ENCODE measurements around the gene FRMPD4.

- TF ChIP-seq EZH2 (IDR thresholded peaks at IDR 0.05; ENCODE audit: insufficient read depth, low read length), result no peak
- TF ChIP-seq CTCF (IDR thresholded peaks at IDR 0.05; ENCODE audit: insufficient read depth, low read depth, low read length), result no peak
Observed at GRCh38 chrX:12768491-12768890, 630.2 kb downstream of the FRMPD4 start.

Measured in astrocyte (in vitro differentiated cells and primary cell).